GM23338 (cell line): ENCODE results near the gene CDC73. TPM values are rescaled to one million over a fixed set of nuclear protein-coding genes. Genes with fewer than 3 reads are reported as not detected.
A peak's percentile ranks its signal among the peaks of the same experiment; 100 is the strongest.

Experiments used
- ATAC-seq: fragments of 200-7000 bp; cut with Tn5 transposase; 3 replicates; pipeline ENCODE4 v1.9.1; 2020
- DNase-seq: peaks from one replicate; pipeline ENCODE4 v3.0.0-alpha.2; 2015; ENCODE audit warnings: low spot score
- H2AFZ ChIP-seq: fragments of 200-600 bp; sonication (generic); 2 replicates; pipeline ENCODE4 v1.8.0; 2016; ENCODE audit warnings: antibody characterized with exemption, mild to moderate bottlenecking, moderate library complexity
- H3F3A ChIP-seq: fragments of 200-600 bp; sonication (generic); replicated peaks from 2 replicates; pipeline ENCODE4 v1.8.0; 2017; ENCODE audit warnings: antibody characterized with exemption, mixed run types, low read depth
- H3K27ac ChIP-seq: fragments of 200-600 bp; sonication (generic); 2 replicates; pipeline ENCODE4 v1.6.1; 2016; ENCODE audit warnings: low read depth
- H3K27me3 ChIP-seq: fragments of 200-600 bp; sonication (generic); 2 replicates; pipeline ENCODE4 v1.8.0; 2016; ENCODE audit warnings: mild to moderate bottlenecking, mixed run types, moderate library complexity; ENCODE audit not compliant: insufficient read depth
- H3K36me3 ChIP-seq: fragments of 200-600 bp; sonication (generic); 2 replicates; pipeline ENCODE4 v1.8.0; 2016; ENCODE audit warnings: mild to moderate bottlenecking; ENCODE audit not compliant: insufficient read depth
- H3K4me1 ChIP-seq: fragments of 200-600 bp; sonication (generic); 2 replicates; pipeline ENCODE4 v1.8.0; 2016; ENCODE audit warnings: mild to moderate bottlenecking, moderate library complexity; ENCODE audit not compliant: insufficient read depth
- H3K4me2 ChIP-seq: fragments of 200-600 bp; sonication (generic); 2 replicates; pipeline ENCODE4 v1.7.1; 2017; ENCODE audit warnings: mixed run types
- H3K4me3 ChIP-seq: fragments of 200-600 bp; sonication (generic); 2 replicates; pipeline ENCODE4 v1.6.1; 2016; ENCODE audit warnings: mixed run types
- H3K79me2 ChIP-seq: fragments of 200-600 bp; sonication (generic); replicated peaks from 2 replicates; pipeline ENCODE4 v1.8.0; 2017; ENCODE audit warnings: mild to moderate bottlenecking; ENCODE audit not compliant: insufficient read depth
- H3K9me2 ChIP-seq: fragments of 200-600 bp; sonication (generic); 2 replicates; pipeline ENCODE4 v1.8.0; 2017; ENCODE audit not compliant: insufficient read depth
- H4K20me1 ChIP-seq: fragments of 200-600 bp; sonication (generic); replicated peaks from 2 replicates; pipeline ENCODE4 v1.8.0; 2017; ENCODE audit warnings: mild to moderate bottlenecking; ENCODE audit not compliant: insufficient read depth
- H3K27ac Mint-ChIP-seq: 2 replicates; pipeline ENCODE4 v1.8.0; 2020; ENCODE audit warnings: inconsistent platforms, mild to moderate bottlenecking, moderate library complexity, mixed read lengths
- H3K27me3 Mint-ChIP-seq: 3 replicates; pipeline ENCODE4 v1.8.0; 2022; ENCODE audit warnings: low read depth, mild to moderate bottlenecking, moderate library complexity, mixed read lengths, inconsistent platforms; ENCODE audit not compliant: insufficient read depth, poor library complexity
- H3K36me3 Mint-ChIP-seq: 3 replicates; pipeline ENCODE4 v1.8.0; 2021; ENCODE audit warnings: low read depth, mild to moderate bottlenecking, inconsistent platforms, moderate library complexity, mixed read lengths
- H3K4me1 Mint-ChIP-seq: 3 replicates; pipeline ENCODE4 v1.8.0; 2020; ENCODE audit warnings: mild to moderate bottlenecking, inconsistent platforms, mixed read lengths
- H3K4me3 Mint-ChIP-seq: 3 replicates; pipeline ENCODE4 v1.8.0; 2021; ENCODE audit warnings: moderate library complexity, mild to moderate bottlenecking, inconsistent platforms, mixed read lengths
- H3K9me3 Mint-ChIP-seq: 3 replicates; pipeline ENCODE4 v1.8.0; 2020; ENCODE audit warnings: moderate library complexity, mild to moderate bottlenecking, inconsistent platforms, mixed read lengths
- CREB1 ChIP-seq: fragments of 250-450 bp; sonication (Bioruptor Pico); IDR thresholded peaks from 2 replicates; pipeline ENCODE4 v1.5.0; 2020; ENCODE audit warnings: low read depth, mild to moderate bottlenecking, moderate library complexity
- EZH2phosphoT487 ChIP-seq: fragments of 200-600 bp; sonication (generic); IDR thresholded peaks from one replicate; pipeline ENCODE4 v1.8.1; 2018; ENCODE audit warnings: antibody characterized with exemption; ENCODE audit not compliant: unreplicated experiment
- JUNB ChIP-seq: IDR thresholded peaks from one replicate; pipeline ENCODE4 v1.6.1; 2016; ENCODE audit warnings: antibody characterized with exemption; ENCODE audit not compliant: unreplicated experiment
- POLR2AphosphoS5 ChIP-seq: IDR thresholded peaks from 2 replicates; pipeline ENCODE4 v1.6.1; 2016; ENCODE audit warnings: antibody characterized with exemption, low read depth
- ZNF114 ChIP-seq: fragments of 250-450 bp; sonication (Bioruptor Pico); IDR thresholded peaks from 2 replicates; pipeline ENCODE4 v1.5.0; 2020; ENCODE audit warnings: mild to moderate bottlenecking, moderate library complexity
- ZNF331 ChIP-seq: fragments of 250-450 bp; sonication (Bioruptor Pico); IDR thresholded peaks from 2 replicates; pipeline ENCODE4 v1.5.0; 2020; ENCODE audit warnings: low read depth, mild to moderate bottlenecking, moderate library complexity
- polyA plus RNA-seq: library from polyadenylated mRNA; unstranded; fragments of >200 nt; fragmentation: Nextera tagmentation; extraction: Ambion mirVana; gene quantifications from 2 replicates; pipeline ENCODE4 v1.2.1, GENCODE V29; 2016
- total RNA-seq: library from RNA; depleted of rRNA; stranded (reverse); fragments of >200 nt; shearing (Covaris generic); gene quantifications from 2 replicates; pipeline ENCODE4 v1.2.3, GENCODE V29; 2014
- TF ChIP-seq, protein P1 (sequence below): fragments of 250-450 bp; sonication (Bioruptor Pico); IDR thresholded peaks from 2 replicates; pipeline ENCODE4 v1.5.0; 2020; ENCODE audit warnings: mild to moderate bottlenecking, moderate library complexity
- TF ChIP-seq, protein P2 (sequence below): IDR thresholded peaks from 2 replicates; pipeline ENCODE4 v1.6.1; 2016; ENCODE audit warnings: antibody characterized with exemption

CDC73 gene
- total and polyA plus RNA-seq, 2 experiments from 2014 or later: 40.4 to 63.2 TPM

- TF ChIP-seq, protein P1, sequence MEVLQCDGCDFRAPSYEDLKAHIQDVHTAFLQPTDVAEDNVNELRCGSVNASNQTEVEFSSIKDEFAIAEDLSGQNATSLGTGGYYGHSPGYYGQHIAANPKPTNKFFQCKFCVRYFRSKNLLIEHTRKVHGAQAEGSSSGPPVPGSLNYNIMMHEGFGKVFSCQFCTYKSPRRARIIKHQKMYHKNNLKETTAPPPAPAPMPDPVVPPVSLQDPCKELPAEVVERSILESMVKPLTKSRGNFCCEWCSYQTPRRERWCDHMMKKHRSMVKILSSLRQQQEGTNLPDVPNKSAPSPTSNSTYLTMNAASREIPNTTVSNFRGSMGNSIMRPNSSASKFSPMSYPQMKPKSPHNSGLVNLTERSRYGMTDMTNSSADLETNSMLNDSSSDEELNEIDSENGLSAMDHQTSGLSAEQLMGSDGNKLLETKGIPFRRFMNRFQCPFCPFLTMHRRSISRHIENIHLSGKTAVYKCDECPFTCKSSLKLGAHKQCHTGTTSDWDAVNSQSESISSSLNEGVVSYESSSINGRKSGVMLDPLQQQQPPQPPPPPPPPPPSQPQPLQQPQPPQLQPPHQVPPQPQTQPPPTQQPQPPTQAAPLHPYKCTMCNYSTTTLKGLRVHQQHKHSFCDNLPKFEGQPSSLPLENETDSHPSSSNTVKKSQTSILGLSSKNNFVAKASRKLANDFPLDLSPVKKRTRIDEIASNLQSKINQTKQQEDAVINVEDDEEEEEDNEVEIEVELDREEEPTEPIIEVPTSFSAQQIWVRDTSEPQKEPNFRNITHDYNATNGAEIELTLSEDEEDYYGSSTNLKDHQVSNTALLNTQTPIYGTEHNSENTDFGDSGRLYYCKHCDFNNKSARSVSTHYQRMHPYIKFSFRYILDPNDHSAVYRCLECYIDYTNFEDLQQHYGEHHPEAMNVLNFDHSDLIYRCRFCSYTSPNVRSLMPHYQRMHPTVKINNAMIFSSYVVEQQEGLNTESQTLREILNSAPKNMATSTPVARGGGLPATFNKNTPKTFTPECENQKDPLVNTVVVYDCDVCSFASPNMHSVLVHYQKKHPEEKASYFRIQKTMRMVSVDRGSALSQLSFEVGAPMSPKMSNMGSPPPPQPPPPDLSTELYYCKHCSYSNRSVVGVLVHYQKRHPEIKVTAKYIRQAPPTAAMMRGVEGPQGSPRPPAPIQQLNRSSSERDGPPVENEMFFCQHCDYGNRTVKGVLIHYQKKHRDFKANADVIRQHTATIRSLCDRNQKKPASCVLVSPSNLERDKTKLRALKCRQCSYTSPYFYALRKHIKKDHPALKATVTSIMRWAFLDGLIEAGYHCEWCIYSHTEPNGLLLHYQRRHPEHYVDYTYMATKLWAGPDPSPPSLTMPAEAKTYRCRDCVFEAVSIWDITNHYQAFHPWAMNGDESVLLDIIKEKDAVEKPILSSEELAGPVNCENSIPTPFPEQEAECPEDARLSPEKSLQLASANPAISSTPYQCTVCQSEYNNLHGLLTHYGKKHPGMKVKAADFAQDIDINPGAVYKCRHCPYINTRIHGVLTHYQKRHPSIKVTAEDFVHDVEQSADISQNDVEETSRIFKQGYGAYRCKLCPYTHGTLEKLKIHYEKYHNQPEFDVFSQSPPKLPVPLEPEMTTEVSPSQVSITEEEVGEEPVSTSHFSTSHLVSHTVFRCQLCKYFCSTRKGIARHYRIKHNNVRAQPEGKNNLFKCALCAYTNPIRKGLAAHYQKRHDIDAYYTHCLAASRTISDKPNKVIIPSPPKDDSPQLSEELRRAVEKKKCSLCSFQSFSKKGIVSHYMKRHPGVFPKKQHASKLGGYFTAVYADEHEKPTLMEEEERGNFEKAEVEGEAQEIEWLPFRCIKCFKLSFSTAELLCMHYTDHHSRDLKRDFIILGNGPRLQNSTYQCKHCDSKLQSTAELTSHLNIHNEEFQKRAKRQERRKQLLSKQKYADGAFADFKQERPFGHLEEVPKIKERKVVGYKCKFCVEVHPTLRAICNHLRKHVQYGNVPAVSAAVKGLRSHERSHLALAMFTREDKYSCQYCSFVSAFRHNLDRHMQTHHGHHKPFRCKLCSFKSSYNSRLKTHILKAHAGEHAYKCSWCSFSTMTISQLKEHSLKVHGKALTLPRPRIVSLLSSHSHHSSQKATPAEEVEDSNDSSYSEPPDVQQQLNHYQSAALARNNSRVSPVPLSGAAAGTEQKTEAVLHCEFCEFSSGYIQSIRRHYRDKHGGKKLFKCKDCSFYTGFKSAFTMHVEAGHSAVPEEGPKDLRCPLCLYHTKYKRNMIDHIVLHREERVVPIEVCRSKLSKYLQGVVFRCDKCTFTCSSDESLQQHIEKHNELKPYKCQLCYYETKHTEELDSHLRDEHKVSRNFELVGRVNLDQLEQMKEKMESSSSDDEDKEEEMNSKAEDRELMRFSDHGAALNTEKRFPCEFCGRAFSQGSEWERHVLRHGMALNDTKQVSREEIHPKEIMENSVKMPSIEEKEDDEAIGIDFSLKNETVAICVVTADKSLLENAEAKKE (CRISPR knock-in tag): no peak
- TF ChIP-seq JUNB (no peak), CREB1 (CRISPR knock-in tag) (no peak), POLR2AphosphoS5 (no peak)
Measured at GRCh38 chr1:193120604-193121166, 1.1 kb upstream of the CDC73 start (continued).

GRCh38 chr1:193123751-193124150 lies 1.9 kb downstream of the CDC73 start:
- peak overlapping the region; percentile 89 for H3K4me2 ChIP-seq
- ATAC-seq: no peak
- peak overlapping the region; percentile 87 for H3K4me3 ChIP-seq
- peaks cover 64% of the 10 kb centered on the region for H3K79me2 ChIP-seq
- no peaks in the 10 kb centered on the region for H3K9me3 Mint-ChIP-seq
- no peak overlapping the region for H3K27ac ChIP-seq
- peaks cover 6% of the 10 kb centered on the region; the same call in 1 of the 2 replicates for H3K27me3 ChIP-seq
- no peaks in the 10 kb centered on the region for H3F3A ChIP-seq
- H3K4me1 Mint-ChIP-seq: peaks cover 17% of the 10 kb centered on the region
- H3K36me3 ChIP-seq: peaks cover 13% of the 10 kb centered on the region; the same call in 1 of the 2 replicates
- H3K27ac Mint-ChIP-seq: no peak overlapping the region
- H3K4me1 ChIP-seq: peaks cover 14% of the 10 kb centered on the region
- peaks cover 13% of the 10 kb centered on the region for H4K20me1 ChIP-seq
- H3K4me3 Mint-ChIP-seq: peak overlapping the region; percentile 93
- DNase-seq: no peak
- H2AFZ ChIP-seq: no peak overlapping the region
- H3K9me2 ChIP-seq: no peaks in the 10 kb centered on the region
- H3K27me3 Mint-ChIP-seq: peaks cover 4% of the 10 kb centered on the region
- H3K36me3 Mint-ChIP-seq: peaks cover 25% of the 10 kb centered on the region; the same call in 2 of the 3 replicates
- TF ChIP-seq POLR2AphosphoS5 (no peak), ZNF114 (no peak), CREB1 (CRISPR knock-in tag) (no peak), ZNF331 (CRISPR knock-in tag) (no peak), EZH2phosphoT487 (no peak)
- TF ChIP-seq, protein P1 (CRISPR knock-in tag): no peak
- TF ChIP-seq, protein P2, sequence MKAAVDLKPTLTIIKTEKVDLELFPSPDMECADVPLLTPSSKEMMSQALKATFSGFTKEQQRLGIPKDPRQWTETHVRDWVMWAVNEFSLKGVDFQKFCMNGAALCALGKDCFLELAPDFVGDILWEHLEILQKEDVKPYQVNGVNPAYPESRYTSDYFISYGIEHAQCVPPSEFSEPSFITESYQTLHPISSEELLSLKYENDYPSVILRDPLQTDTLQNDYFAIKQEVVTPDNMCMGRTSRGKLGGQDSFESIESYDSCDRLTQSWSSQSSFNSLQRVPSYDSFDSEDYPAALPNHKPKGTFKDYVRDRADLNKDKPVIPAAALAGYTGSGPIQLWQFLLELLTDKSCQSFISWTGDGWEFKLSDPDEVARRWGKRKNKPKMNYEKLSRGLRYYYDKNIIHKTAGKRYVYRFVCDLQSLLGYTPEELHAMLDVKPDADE: no peak
